HCT116 (cell line): ENCODE results near the gene WDR33.

ENCODE experiments used
- CBX3 ChIP-seq: IDR thresholded peaks from 2 replicates; pipeline ENCODE4 v1.6.1; 2012; ENCODE audit warnings: low read depth
- CEBPB ChIP-seq: IDR thresholded peaks from 2 replicates; pipeline ENCODE4 v1.6.1; 2012; ENCODE audit warnings: low read depth
- EZH2 ChIP-seq: fragments of 200-600 bp; sonication (generic); IDR thresholded peaks from 2 replicates; pipeline ENCODE4 v1.6.1; 2017; ENCODE audit warnings: antibody characterized with exemption, mixed run types
- EZH2phosphoT487 ChIP-seq: fragments of 200-600 bp; IDR thresholded peaks from 2 replicates; pipeline ENCODE4 v1.6.1; 2018; ENCODE audit warnings: antibody characterized with exemption, borderline replicate concordance
- FOSL1 ChIP-seq: IDR thresholded peaks from 2 replicates; pipeline ENCODE4 v1.6.1; 2012; ENCODE audit warnings: low read depth
- POLR2A ChIP-seq: IDR thresholded peaks from 2 replicates; pipeline ENCODE4 v1.7.0; 2011; ENCODE audit warnings: borderline replicate concordance; ENCODE audit not compliant: insufficient read depth, insufficient read length; ENCODE audit errors: extremely low read depth
- POLR2AphosphoS5 ChIP-seq: IDR thresholded peaks from 2 replicates; pipeline ENCODE4 v1.6.1; 2011; ENCODE audit warnings: mild to moderate bottlenecking, low read depth, low read length, moderate library complexity
- SIN3A ChIP-seq: IDR thresholded peaks from 2 replicates; pipeline ENCODE4 v1.6.1; 2012; ENCODE audit warnings: low read depth
- YY1 ChIP-seq: IDR thresholded peaks from 2 replicates; pipeline ENCODE4 v1.6.1; 2011; ENCODE audit warnings: low read length, low read depth, moderate library complexity, mild to moderate bottlenecking; ENCODE audit not compliant: insufficient replicate concordance; ENCODE audit errors: extremely low read depth
- TF ChIP-seq, protein P1 (sequence below), 3 experiments: fragments of 200-600 bp in 1 of 3; sonication (generic) in 1 of 3; IDR thresholded peaks in 2 of 3; conservative IDR thresholded peaks in 1 of 3; 2 replicates each; pipeline ENCODE4 v1.5.1; 2012 to 2017; ENCODE audit warnings: low read depth in 2 of 3, low read length in 2 of 3, antibody characterized with exemption in 1 of 3, borderline replicate concordance in 1 of 3, control low read depth in 1 of 3, mild to moderate bottlenecking in 1 of 3, mixed read lengths in 1 of 3, mixed run types in 1 of 3, moderate library complexity in 1 of 3; ENCODE audit not compliant: insufficient read depth in 1 of 3
- TF ChIP-seq, protein P2 (sequence below): IDR thresholded peaks from 2 replicates; pipeline ENCODE4 v1.6.1; 2012
- TF ChIP-seq, protein P3 (sequence below): IDR thresholded peaks from 2 replicates; pipeline ENCODE4 v1.6.1; 2011; ENCODE audit warnings: mild to moderate bottlenecking, low read length, moderate library complexity; ENCODE audit not compliant: insufficient replicate concordance; ENCODE audit errors: extremely low read depth

DNA sequence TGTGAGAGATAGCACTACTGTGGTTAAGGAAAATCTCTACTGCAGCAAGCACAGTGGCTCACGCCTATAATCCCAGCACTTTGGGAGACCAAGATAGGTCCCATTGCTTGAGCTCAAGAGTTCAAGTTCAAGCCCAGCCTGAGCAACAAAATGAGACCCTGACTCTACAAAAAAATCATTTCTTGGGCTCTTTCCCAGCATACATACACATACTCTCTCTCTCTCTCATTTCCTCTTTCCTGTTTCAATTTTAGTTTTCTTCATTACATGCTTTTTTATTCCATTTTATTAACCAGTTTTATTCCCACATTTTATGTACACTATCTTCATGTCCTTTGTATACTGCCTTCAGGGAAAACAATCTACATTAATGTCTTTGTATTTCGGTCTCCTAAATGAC, 14.6 kb downstream of the WDR33 start:
- TF ChIP-seq POLR2AphosphoS5 (no peak), POLR2A (no peak), EZH2 (no peak), CEBPB (no peak), YY1 (no peak), EZH2phosphoT487 (no peak), SIN3A (no peak), FOSL1 (no peak), CBX3 (no peak)
- TF ChIP-seq, protein P1, sequence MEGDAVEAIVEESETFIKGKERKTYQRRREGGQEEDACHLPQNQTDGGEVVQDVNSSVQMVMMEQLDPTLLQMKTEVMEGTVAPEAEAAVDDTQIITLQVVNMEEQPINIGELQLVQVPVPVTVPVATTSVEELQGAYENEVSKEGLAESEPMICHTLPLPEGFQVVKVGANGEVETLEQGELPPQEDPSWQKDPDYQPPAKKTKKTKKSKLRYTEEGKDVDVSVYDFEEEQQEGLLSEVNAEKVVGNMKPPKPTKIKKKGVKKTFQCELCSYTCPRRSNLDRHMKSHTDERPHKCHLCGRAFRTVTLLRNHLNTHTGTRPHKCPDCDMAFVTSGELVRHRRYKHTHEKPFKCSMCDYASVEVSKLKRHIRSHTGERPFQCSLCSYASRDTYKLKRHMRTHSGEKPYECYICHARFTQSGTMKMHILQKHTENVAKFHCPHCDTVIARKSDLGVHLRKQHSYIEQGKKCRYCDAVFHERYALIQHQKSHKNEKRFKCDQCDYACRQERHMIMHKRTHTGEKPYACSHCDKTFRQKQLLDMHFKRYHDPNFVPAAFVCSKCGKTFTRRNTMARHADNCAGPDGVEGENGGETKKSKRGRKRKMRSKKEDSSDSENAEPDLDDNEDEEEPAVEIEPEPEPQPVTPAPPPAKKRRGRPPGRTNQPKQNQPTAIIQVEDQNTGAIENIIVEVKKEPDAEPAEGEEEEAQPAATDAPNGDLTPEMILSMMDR (IDR thresholded peaks at IDR 0.05 in 2 of 3, conservative IDR thresholded peaks at IDR 0.05 in 1 of 3; ENCODE audit: borderline replicate concordance in 1 of 3, insufficient read depth in 1 of 3, low read depth in 2 of 3, low read length in 2 of 3): no peak
- TF ChIP-seq, protein P2, sequence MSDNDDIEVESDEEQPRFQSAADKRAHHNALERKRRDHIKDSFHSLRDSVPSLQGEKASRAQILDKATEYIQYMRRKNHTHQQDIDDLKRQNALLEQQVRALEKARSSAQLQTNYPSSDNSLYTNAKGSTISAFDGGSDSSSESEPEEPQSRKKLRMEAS: no peak
- TF ChIP-seq, protein P3, sequence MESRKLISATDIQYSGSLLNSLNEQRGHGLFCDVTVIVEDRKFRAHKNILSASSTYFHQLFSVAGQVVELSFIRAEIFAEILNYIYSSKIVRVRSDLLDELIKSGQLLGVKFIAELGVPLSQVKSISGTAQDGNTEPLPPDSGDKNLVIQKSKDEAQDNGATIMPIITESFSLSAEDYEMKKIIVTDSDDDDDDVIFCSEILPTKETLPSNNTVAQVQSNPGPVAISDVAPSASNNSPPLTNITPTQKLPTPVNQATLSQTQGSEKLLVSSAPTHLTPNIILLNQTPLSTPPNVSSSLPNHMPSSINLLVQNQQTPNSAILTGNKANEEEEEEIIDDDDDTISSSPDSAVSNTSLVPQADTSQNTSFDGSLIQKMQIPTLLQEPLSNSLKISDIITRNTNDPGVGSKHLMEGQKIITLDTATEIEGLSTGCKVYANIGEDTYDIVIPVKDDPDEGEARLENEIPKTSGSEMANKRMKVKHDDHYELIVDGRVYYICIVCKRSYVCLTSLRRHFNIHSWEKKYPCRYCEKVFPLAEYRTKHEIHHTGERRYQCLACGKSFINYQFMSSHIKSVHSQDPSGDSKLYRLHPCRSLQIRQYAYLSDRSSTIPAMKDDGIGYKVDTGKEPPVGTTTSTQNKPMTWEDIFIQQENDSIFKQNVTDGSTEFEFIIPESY: no peak
